ENCODE measurements around the gene SEZ6. TPM values are rescaled to one million over a fixed set of nuclear protein-coding genes. Genes with fewer than 3 reads are reported as not detected.

SEZ6 gene
- total RNA-seq, 4 donors from 2014 or later = not detected

DNA sequence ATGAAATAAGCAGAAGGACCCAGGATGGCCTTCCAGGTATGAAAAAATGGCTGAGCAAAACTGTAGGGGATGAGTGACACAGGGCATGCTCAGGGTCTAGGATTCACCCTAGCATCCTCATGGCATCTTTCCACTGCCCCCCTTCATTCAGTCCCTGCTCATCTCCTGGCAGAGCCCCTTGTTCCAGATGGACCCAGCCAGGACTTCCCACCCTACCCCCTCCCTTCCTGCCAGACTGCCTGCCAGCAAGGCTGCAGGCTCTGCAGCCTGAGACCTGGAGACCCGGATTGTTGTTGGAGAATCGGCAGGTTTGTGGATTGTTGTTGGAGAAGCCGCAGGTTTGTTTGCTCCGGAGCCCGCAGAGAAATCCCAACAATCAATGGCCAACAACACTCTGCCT is 6.6 kb downstream of the SEZ6 start:
- DNase-seq = no peak
- Histone ChIP-seq H3K4me1 (no peaks in the 10 kb centered on the region), H3K36me3 (no peaks in the 10 kb centered on the region), H3K27me3 (peaks cover 0 to 81% (median 5%) of the 10 kb centered on the region in 4 donors), H3K27ac (no peak overlapping the region), H3K9me3 (no peaks in the 10 kb centered on the region), H3K4me3 (no peak overlapping the region)
- no peak for TF ChIP-seq POLR2A (IDR thresholded peaks at IDR 0.05)
- TF ChIP-seq, protein P1, sequence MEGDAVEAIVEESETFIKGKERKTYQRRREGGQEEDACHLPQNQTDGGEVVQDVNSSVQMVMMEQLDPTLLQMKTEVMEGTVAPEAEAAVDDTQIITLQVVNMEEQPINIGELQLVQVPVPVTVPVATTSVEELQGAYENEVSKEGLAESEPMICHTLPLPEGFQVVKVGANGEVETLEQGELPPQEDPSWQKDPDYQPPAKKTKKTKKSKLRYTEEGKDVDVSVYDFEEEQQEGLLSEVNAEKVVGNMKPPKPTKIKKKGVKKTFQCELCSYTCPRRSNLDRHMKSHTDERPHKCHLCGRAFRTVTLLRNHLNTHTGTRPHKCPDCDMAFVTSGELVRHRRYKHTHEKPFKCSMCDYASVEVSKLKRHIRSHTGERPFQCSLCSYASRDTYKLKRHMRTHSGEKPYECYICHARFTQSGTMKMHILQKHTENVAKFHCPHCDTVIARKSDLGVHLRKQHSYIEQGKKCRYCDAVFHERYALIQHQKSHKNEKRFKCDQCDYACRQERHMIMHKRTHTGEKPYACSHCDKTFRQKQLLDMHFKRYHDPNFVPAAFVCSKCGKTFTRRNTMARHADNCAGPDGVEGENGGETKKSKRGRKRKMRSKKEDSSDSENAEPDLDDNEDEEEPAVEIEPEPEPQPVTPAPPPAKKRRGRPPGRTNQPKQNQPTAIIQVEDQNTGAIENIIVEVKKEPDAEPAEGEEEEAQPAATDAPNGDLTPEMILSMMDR (IDR thresholded peaks at IDR 0.05) = no peak
- intact Hi-C loops (cut with DNase I) = no loop called here
- 20 to 50% methylated on average over 1 to 2 of the region's 5 CpGs for WGBS, 2 donors

DNA sequence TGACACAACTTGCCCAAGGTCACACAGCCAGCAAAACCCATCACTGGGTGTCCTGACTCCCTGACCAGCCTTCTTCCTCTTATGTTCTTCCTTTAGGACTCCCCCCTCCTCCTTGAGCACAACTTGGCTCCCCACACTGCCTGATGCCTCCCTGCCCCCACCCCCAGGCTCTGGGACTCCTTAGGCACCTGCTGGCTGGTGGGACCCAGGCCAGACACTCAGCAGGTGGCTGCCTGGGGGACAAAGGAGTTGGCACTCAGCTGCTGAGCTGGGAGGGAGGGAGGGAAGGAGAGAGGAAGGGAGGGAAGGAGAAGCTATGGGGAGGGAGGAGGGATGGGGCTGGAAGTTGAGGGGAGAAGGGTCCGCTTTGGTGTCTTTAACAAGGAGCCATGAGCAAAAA is 8.0 kb downstream of the SEZ6 start:
- Histone ChIP-seq H3K9me3 (no peaks in the 10 kb centered on the region), H3K27me3 (peaks cover 0 to 80% (median 0%) of the 10 kb centered on the region in 4 donors), H3K4me1 (no peaks in the 10 kb centered on the region), H3K36me3 (no peaks in the 10 kb centered on the region), H3K4me3 (no peak overlapping the region), H3K27ac (no peak overlapping the region)
- intact Hi-C loops (cut with DNase I) = no loop called here
- TF ChIP-seq, protein P1 (IDR thresholded peaks at IDR 0.05) = no peak
- no peak for TF ChIP-seq POLR2A (IDR thresholded peaks at IDR 0.05)
- WGBS, 2 donors = 80 to 92% methylated on average over 1 of the region's 1 CpG
- no peak for DNase-seq

DNA sequence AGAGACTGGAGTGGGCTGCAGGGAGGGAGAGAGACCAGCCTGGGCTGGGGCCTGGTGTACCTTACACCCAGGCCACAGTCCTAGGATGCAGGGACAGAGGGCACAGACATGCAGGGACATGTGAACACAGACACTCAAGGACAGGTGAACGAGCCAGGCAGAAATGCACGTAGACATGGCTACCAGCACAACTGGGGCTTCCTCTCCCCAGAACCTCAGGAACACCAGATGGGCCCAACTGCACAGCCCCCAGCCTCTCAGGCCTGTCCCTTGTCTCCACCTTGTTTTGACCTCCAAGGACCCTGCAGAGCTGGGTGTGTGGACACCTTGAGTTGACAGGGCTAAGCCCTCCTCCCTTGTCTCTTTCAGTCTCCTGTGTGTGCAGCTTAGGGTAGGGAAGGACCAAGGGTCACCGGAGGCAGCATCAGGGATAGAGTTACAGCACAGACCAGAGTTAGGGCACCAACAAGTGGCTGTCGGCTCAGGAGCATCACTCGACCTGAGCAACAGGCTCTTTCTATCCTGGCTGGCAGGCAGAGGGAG is 9.2 kb downstream of the SEZ6 start:
- intact Hi-C loops (cut with DNase I) = no loop called here
- H3K36me3 ChIP-seq = no peaks in the 10 kb centered on the region
- peaks cover 0 to 69% (median 0%) of the 10 kb centered on the region in 4 donors for H3K27me3 ChIP-seq
- no peak for TF ChIP-seq POLR2A (IDR thresholded peaks at IDR 0.05)
- TF ChIP-seq, protein P1 (IDR thresholded peaks at IDR 0.05) = no peak
- DNase-seq = no peak
- no peaks in the 10 kb centered on the region for H3K4me1 ChIP-seq
- H3K9me3 ChIP-seq = no peaks in the 10 kb centered on the region
- no peak overlapping the region for H3K27ac ChIP-seq
- no peak overlapping the region for H3K4me3 ChIP-seq
- 22 to 73% methylated on average over 2 to 3 of the region's 5 CpGs for WGBS, 2 donors

DNA sequence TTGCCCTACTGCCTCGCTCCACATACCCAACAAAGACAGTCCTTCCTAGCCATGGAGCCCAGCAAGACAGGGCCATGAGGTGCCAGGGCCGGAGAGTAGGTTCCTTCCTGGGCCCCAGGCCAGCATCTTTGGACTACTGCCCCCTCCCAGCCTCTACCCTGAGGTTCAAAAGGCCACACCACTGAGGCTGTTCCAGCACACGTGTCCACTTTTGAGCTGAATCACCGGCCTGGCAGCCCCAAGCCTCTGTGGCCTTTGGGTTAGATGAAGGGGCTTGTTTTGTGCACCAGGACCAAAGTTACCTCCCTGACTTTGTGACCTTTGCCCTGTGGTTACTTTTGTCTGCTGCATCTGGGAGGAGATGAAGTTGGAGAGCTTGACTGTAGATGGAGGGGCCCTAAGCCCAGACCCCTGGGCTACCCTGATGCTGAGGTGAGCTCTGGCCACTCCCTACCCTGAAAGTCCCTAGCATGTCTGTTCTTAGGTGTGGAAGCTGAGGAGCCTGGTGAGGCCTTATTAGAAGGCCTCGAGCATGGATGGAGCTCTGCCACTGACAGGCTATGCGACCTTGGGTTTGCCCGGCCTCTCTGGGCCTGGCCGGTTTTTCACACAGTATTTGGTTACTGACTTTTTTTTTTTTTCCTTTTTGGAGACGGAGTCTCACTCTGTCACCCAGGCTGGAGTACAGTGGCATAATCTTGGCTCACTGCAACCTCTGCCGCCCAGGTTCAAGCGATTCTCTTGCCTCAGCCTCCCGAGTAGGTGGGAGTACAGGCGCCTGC is 12.0 kb downstream of the SEZ6 start:
- Histone ChIP-seq H3K36me3 (no peaks in the 10 kb centered on the region), H3K4me3 (no peak overlapping the region), H3K27me3 (peaks cover 0 to 75% (median 0%) of the 10 kb centered on the region in 4 donors), H3K27ac (no peak overlapping the region), H3K9me3 (no peaks in the 10 kb centered on the region), H3K4me1 (no peaks in the 10 kb centered on the region)
- DNase-seq = no peak
- TF ChIP-seq, protein P1 (IDR thresholded peaks at IDR 0.05) = no peak
- TF ChIP-seq POLR2A (IDR thresholded peaks at IDR 0.05) = no peak
- WGBS, 2 donors = 84 to 87% methylated on average over 10 to 12 of the region's 13 CpGs
- intact Hi-C loops (cut with DNase I) = no loop called here
